Posterior vena cava (tissue), 2 donors: ENCODE measurements around the gene CCR9. TPM values are rescaled to one million over a fixed set of nuclear protein-coding genes. Genes with fewer than 3 reads are reported as not detected.

ENCODE experiments used
- DNase-seq: peaks from one replicate; pipeline ENCODE4 v3.0.0-alpha.2; 2020; ENCODE audit warnings: low spot score
- intact Hi-C, 2 donors: fragments of 100-400 bp; cut with DNase I; formaldehyde crosslinking; loops; one replicate each; pipeline versions ENCODE4 v1.14.1 to v1.14.2; 2022 to 2023
- total RNA-seq, 2 donors: library from RNA; stranded (reverse); fragmentation: NEBNext Ultra II Directional; extraction: Animal tissue kit (Norgen Biotek cat#: 25700); gene quantifications; one replicate each; pipeline ENCODE4 v1.2.1, GENCODE V29; 2021
- donor health status: DM: yes; HTN: yes; CAD: no.
- donor health status: DM: yes; HTN: yes; CAD: no.

Gene CCR9
- total RNA-seq, 2 donors from 2014 or later, result not detected

- intact Hi-C loops, result no loop called here
Observed at GRCh38 chr3:45922950-45923590, 36.7 kb downstream of the CCR9 start.

GRCh38 chr3:45923755-45924154, 37.4 kb downstream of the CCR9 start:
- intact Hi-C loops, result no loop called here
- no peak for DNase-seq

More at GRCh38 chr3:45922950-45923590, 36.7 kb downstream of the CCR9 start:
- no peak for DNase-seq

- DNase-seq, result no peak
- intact Hi-C loops, result no loop called here
Observed at GRCh38 chr3:45927881-45928280, 41.5 kb downstream of the CCR9 start.

DNA sequence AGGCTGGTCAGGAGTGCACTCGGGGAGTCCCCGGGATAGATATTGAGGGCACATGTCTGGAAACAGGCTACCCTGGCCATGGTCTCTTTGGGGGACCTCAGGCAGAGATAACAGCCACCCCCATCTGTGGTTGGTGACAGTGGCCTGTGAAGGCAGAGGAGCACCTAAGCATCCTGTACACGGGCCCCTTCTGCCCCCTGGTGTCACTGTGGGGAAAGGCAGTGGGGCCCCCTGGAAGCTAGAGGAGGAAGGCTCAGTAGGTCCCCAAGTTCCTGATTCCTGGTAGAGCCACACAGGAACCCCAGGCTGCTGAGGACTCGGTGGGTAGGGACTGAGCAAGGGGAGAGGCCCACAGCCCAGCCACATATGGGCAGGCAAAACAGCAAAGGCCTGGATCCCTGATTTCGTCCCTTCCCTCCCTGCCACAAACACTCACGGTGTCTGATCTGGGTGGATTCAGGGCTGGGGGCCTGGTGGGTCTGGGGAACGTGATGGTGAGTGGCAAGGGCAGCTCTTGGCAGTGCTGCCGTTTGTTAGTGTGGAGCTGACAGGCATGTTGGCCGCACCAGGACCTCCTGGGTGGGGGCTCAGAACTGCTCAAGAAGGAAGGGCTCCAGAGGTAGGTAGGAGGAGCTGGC, 42.8 kb downstream of the CCR9 start:
- DNase-seq, result no peak
- intact Hi-C loops, result no loop called here

DNA sequence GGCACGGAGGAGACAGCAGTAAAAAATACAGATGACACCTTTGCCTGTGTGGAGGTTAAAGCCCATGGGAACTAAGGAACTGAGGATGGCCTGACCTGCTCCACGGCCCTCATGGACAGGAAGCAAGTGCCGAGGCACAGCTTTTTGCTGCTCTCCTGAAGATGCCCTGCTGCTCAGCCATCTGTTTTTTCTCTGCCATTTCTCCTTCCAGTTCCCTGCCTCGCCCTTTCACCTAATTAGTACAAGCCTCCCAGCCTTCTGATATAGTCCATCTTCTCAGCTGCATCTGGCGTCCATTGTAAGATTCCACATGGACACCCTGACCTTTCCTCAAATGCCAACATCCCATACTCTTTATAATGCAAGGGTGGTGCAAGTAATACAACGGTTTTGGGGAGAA, 45.2 kb downstream of the CCR9 start:
- DNase-seq, result no peak
- intact Hi-C loops, result loop anchor here in 1 of 2 donors (10.0 kb wide), 1 partner anchor 143 kb away; no protein-coding TSS in a partner anchor

- intact Hi-C loops, result loop anchor here in 1 of 2 donors (10.0 kb wide), 1 partner anchor 143 kb away; no protein-coding TSS in a partner anchor
- DNase-seq, result no peak
Observed at GRCh38 chr3:45932112-45932511, 45.8 kb downstream of the CCR9 start.

- DNase-seq, result no peak
- intact Hi-C loops, result loop anchor here in 1 of 2 donors (10.0 kb wide), 1 partner anchor 141 kb away; no protein-coding TSS in a partner anchor
Observed at GRCh38 chr3:45933591-45933990, 47.2 kb downstream of the CCR9 start.

GRCh38 chr3:45936261-45936660, 49.9 kb downstream of the CCR9 start:
- intact Hi-C loops, result loop anchor here (5.0 to 10.0 kb wide), 2 partner anchors 139 to 141 kb away; no protein-coding TSS in a partner anchor
- DNase-seq, result no peak

DNA sequence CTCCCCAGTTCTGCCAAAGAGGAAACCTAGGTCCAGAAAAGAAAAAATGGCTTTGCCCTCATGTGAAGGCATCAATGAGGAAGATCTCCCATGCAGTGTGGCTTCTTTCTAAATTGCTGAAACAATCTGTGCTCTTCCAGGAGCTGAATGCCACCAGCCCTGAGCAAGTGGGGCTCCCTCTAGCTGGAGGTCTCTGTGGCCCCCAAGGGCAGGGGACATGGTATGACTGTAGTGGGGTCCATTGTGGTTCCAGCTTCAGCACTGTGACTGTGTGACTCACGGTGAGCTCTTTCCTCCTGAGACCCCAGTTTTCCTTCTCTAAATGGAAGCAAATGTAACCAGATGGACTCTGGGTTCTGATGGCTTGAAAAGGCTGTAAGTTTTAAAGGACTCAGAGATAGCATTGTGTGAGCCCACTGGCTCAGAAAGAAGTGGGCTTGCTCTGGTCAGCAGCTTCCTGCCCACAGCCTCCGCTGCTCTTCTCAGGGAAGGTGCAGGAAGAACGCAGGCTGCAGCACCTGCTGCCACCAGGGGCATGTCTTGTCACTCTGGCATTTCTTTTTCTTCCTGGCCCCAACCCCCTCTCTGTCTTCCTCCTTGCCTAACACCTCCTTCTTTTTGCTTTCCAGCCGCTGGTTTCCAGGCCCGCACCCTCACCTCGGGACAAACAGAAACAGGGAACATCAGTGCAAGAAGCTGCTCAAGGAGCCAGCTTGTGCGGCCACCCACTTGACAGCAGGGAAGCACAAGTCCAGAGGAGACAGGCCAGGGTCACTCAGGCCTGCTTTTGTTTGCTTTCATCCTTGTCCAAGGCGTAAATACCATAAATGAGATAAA, 51.1 kb downstream of the CCR9 start:
- no peak for DNase-seq
- intact Hi-C loops, result loop anchor here (5.0 to 10.0 kb wide), 2 partner anchors 137 to 140 kb away; no protein-coding TSS in a partner anchor

- intact Hi-C loops, result loop anchor here (5.0 to 10.0 kb wide), 2 partner anchors 137 to 139 kb away; no protein-coding TSS in a partner anchor
- no peak for DNase-seq
Observed at GRCh38 chr3:45938043-45938435, 51.7 kb downstream of the CCR9 start.

DNA sequence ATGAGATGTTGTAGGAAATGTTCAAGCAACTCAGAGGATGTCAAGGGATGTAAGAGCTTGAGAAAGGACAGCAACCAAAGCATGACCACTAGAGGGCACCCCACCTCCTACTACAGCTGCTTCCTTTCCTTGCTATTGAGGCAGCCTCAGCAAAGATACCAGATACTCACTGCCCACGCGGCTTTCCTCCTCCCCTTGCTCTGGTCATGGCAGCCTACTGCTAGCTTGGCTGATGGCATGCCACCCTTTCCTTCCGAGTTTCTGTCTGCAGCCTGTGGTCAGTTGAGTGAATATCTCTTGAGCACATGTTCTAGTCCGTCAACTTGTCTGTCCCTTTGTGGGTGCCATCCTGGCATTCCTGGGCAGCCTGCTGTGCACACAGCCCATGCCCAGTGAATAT, 52.5 kb downstream of the CCR9 start:
- peak; percentile 93 for DNase-seq
- intact Hi-C loops, result loop anchor here (5.0 to 10.0 kb wide), 2 partner anchors 136 to 138 kb away; no protein-coding TSS in a partner anchor

GRCh38 chr3:45939341-45939771, 53.0 kb downstream of the CCR9 start:
- no peak for DNase-seq
- intact Hi-C loops, result loop anchor here (5.0 to 10.0 kb wide), 2 partner anchors 135 to 138 kb away; no protein-coding TSS in a partner anchor

DNA sequence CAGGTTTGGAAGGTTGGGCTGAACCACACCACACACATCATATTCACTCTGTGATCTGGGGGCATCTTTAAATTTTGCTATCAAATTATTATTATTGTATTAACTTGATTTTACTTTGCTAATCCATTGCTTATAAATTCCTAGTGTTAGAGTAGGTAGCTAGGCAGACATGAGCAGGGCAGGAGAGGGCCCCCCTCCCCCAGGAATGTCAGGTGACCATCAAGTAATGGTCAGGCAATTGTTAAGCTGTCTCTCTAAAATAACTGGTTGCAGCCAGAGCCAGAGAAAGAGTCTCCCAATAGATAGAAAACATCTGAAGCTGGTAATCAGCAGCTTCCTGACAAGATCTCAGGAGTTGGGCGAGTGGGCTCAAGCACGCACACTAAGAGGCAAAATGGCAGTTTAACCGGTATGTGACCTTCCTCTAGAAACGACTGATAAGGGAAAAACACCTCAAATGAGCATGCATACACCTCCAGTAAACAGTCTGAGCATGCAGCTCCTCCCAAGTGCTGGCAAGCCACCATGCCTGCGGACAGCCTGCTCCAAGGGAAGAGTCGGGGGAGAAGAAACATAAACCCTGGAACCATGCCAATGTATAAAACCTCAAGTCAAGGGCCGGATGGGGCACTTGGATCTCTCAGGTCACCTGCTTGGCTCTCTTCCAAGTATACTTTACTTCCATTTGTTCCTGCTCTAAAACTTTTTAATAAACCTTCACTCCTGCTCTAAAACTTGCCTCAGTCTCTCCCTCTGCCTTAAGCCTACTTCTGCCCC, 53.8 kb downstream of the CCR9 start:
- no peak for DNase-seq
- intact Hi-C loops, result no loop called here

DNA sequence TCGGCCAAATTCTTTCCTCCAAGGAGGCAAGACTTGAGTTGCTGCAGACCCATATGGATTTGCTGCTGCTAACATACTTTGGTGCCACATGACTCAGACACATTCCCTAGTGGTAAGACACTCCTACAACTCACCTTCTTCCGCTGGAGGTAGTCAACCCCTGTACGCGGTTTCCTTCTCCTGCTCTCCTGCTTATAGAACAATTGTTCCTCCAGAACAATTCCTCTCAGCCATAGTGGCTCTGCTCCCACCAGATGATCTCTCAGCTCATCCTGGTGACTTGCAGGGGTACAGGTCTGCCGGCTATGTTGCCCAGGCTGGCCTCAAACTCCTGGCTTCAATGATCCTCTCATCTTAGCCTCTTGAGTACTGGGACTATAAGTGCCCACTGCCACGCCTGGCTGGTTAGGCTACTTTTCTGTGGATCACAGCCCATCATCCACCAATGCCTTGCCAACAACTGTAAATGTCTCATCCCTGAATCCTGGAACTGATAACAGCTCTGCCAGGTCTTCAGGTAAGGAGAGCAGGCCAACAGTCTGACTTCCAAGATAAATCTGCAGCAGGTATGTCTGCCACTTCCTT, 54.5 kb downstream of the CCR9 start:
- intact Hi-C loops, result no loop called here
- DNase-seq, result no peak

GRCh38 chr3:45942051-45942825, 55.9 kb downstream of the CCR9 start:
- intact Hi-C loops, result no loop called here
- DNase-seq, result no peak

DNA sequence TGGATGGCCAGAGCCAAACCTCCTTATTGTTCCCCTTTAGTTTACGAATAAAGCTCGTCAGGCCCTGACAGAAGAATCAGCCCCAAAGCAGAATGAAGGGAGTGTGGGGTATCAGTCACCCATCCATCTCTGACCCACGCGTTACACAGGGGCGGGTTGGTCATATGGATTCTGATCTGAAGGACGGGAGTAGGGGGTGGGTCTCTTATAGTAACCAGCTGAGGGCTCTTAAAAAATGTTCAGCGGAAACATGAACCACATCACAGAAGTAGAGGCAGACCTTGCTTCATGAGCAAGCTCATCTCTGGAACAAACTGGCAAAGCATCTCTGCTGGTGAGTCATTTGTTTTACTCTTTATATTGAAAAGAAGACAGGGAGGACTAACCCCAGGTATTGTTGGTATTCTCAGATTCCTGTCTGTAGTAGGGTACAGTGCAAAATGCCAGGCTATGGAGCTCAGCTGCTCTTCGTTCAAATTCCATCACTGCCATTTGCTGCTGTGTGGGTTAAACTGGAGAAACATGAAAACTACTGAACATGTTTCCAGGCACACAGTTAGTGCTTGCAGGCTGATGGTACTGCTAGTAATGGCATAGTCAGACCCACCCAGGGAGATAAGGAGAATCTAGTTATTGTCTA, 57.0 kb downstream of the CCR9 start, which contains the start of gene CXCR6:
Gene CXCR6 (plus strand): TSS at position 258 of the 640 bp plus-strand sequence. CDS start 3,018 bp downstream, outside the sequence.
- intact Hi-C loops, result no loop called here
- DNase-seq, result no peak
